Suppressor macrophage treated with lipopolysaccharide for 1 hour (primary cell): ENCODE results near the gene LDLR.
"Not testable (repeated sequence)": the region's sequence is repeated elsewhere in the genome, so short reads cannot be mapped to it uniquely, and the experiment has no call there.

ENCODE experiments used
- DNase-seq, 3 donors: peaks; one replicate each; pipeline ENCODE4 v3.0.0-alpha.2; 2020 to 2022

LDLR gene

DNA sequence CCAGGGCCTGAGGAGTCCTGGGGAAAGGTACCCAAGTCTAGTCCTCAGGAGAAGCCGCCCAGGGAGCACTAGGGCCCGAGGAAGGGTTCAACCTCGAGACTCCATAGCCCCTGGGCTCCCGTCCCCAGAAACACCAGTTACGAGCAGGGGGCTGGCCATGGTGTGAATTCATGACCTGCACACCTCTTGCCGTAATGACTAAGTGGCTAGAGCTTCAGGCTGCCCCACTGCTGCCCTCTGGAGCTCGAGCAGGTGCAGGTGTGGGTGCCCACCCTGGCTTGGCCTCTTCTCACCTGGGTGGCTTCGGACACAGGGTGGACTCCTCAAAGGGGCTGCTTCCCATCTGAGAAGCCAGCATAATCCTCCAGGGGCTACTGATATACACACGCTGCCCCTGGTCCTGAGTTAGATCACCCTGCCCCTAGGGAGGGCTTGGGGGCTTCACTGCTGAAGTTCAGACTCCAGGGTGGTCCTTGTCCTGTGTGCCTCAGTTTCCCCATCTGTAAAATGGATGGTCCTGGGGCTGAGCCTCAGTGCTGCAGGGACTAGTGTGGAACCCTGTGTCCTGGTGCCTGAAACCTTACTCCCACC lies 52.8 kb downstream of the LDLR start:
- no peak for DNase-seq

GRCh38 chr19:11142528-11143171 lies 53.4 kb downstream of the LDLR start:
- DNase-seq: peak; percentile 36 to 78 (median 59)

DNA sequence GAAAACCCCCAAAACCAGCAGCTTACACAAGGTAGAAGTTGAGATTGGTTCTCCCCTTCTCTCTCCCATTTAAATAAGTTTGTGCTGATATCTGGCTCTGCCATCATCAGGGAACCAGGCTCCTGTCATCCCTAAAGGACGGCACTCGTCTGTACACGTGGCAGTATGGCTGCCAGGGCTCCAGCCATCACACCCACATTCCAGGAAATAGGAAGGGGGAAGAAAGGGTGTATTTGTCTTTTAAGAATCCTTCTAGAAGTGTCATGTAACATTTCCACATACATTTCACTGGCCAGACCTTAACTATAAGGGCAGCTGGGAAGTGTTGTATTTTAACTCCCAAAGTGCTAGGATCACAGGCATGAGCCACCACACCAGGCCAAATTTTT lies 56.3 kb downstream of the LDLR start:
- DNase-seq: no peak

GRCh38 chr19:11148001-11148400 lies 58.7 kb downstream of the LDLR start:
- DNase-seq: no peak

DNA sequence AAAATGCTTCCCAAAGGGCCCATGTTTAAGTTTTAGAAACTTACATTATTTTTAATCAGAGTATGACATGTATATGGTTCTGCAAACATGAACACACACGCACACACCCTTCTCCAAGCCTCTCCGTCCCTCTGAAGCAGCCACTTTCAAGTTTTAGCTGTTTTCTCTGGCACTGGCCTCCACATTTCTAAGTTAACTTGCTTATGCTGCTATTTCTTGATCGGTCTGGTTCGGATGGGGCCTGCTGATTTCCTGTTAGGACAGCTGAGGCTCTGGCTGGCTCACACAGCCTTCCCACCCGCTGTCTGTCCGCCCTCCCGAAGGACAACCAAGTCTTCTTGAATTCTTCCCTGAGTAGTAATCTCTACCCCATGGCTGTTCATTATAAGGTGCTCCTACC lies 61.9 kb downstream of the LDLR start:
- DNase-seq: no peak

DNA sequence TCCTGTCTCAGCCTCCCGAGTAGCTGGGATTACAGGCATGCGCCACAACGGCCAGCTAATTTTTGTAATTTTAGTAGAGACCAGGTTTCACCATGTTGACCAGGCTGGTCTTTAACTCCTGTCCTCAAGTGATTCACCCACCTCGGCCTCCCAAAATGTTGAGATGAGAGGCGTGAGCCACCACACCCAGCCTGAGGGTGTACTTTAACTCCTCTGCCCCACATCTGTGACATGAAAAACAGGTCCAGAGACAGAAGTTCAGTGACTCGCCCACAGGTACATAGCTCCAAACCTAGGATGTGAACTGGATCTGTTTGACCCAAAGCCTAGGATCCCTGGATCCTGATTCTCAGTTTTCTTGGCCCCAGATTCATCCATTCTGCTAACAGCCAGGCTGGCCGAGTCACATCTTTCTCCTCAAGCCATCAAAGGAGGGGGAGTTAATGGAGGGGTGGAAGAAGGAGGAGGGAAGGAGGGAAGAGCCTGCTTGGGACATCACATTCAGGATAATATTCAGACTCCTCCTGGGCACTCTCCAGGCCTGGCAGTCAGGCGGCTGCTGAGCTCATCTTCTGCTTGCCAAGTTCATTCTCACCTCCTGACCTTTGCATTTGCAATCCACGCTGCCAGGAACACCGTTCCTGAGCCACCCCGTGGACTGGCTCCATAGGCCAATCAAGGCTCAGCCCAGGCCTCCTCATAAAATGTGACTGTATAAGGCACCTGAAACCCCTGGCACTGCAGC lies 63.2 kb downstream of the LDLR start:
- DNase-seq: no peak

DNA sequence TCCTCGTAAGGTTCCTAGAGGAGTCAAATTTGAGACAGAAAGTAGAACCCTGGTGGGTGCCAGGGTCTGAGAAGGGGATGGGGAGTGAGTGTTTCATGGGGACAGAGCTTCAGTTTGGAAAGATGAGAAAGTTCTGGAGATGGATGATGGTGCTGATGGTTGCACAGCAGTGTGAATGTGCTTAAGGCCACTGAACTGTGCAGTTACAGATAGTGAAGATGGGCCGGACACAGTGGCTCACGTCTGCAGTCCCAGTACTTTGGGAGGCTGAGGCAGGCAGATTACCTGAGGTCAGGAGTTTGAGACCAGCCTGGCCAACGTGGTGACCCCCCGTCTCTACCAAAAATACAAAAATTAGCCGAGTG lies 65.4 kb downstream of the LDLR start:
- DNase-seq: no peak

GRCh38 chr19:11155373-11156120 lies 66.3 kb downstream of the LDLR start, which contains the start of gene SPC24:
SPC24 (minus strand) TSS chr19:11155782; CDS start chr19:11155776, 6 bp downstream.
- peak; percentile 97 to 99 (median 98) for DNase-seq

GRCh38 chr19:11159598-11160439 lies 70.6 kb downstream of the LDLR start:
- DNase-seq: no peak

DNA sequence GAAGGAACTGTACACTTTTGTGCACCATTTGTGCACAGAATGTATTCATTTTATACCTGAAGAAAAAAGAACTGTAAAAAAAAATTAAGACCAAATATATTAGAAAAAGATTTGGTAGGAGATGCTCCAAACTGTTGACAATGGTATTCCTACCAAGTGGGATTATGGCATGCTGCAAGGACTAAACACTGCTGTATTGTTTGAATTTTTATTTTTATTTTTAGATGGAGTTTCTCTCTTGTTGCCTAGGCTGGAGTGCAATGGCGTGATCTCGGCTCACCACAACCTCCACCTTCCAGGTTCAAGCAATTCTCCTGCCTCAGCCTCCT lies 71.1 kb downstream of the LDLR start:
- not testable (repeated sequence) for DNase-seq

GRCh38 chr19:11164296-11164695 lies 75.0 kb downstream of the LDLR start:
- DNase-seq: no peak

GRCh38 chr19:11164879-11165406 lies 75.7 kb downstream of the LDLR start:
- no peak for DNase-seq

DNA sequence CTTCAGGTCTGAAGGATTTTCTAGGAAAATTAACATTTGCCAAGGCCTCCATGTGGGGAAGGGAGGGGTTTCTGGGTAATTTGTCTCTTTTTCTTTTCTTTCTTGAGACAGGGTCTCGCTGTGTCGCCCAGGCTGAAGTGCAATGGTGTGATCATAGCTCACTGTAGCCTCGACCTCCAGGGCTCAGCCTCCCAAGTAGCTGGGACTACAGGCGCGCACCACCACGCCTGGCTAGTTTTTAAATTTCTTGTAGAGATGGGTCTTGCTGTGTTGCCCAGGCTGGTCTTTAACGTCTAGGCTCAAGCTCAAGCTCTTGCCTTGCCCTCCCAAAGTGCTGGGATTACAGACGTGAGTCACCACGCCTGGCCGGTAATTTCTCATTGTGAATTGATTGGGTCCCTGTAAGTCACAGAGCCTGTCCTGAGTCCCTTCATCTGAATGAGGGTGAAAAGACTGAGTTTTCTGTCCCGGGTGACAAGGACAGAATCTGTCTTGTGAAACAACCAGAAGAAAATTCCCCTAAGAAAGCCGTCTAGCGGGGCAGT lies 76.3 kb downstream of the LDLR start:
- DNase-seq: no peak

GRCh38 chr19:11166281-11167142 lies 77.2 kb downstream of the LDLR start:
- no peak for DNase-seq

GRCh38 chr19:11168568-11168967 lies 79.3 kb downstream of the LDLR start:
- DNase-seq: no peak

DNA sequence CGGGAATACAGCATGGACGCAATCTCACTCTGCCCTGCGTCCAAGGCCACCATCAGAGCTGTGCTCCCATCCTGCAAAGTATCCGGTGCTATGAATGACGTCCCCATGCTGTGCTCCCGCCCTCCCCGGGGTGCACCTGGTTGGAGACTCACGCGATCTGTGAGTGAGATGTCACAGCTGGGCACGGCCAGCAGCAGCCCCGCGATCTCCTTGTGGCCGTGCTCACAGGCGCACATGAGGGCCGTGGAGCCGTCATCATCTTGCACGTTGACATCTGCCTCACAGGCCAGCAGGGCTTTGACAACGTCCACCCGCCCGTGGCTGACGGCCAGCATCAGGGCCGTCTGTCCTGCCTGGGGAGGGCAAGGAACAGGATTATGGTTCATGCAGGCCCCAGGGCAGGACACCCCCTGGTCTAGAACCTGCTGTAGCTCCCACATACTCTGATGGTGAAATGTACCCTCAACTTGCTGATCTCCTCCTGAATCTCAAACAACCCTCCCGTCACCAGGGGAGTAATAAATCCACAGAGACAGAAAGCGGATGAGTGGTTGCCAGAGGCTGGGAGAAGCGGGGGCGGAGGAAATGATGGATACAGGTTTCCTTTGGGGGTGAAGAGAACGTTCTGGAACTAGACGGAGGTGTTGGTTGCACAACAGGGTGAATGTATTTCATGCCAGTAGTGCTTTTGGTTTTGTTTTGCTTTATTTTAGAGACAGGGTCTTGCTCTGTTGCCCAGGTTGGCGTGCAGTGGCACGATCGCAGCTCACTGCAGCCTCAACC lies 80.8 kb downstream of the LDLR start:
- DNase-seq: no peak

- DNase-seq: no peak
Measured at GRCh38 chr19:11171144-11171543, 81.9 kb downstream of the LDLR start.

DNA sequence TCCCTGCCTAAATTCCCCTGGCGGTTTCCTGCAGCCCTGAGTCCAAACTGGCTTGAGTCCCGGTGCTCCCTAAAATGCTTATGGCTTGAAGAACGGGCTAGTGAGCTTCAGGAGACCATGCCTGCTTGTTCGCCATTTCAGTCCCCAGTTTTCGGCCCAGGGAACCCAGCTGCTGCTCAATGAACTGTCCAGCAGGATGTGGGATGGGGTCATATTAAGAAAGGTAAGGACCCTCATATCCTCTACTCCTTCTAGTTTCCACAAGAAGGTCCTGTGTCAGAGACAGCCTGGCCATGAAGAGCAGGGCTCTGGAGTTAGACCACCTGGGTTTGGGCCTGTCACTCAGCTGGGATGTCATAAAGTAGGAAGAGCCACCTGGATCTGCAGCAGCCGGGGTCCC lies 83.3 kb downstream of the LDLR start:
- no peak for DNase-seq

GRCh38 chr19:11173516-11174155 lies 84.4 kb downstream of the LDLR start:
- DNase-seq: no peak

DNA sequence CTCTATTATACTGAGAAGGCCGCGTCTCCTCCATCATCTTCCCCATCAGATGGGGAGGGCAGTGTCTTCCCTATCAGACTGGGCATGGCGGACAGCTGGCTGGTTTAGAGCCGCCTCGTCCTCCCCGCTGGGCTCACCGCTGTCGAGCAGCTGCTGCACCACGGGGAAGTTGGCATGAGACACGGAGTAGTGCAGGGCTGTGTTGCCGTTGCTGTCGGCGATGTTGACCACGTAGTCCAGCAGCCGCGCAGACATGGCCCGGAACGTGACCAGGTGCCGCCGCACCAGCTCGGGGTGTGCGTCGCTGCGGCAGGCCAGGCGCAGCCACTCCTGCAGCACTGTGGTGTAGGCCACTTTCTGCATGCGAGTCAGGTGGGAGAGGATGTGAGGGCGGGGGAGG lies 85.1 kb downstream of the LDLR start:
- no peak for DNase-seq
